Heart right ventricle (tissue), 16 donors: ENCODE results near the gene SPATA3. TPM values are rescaled to one million over a fixed set of nuclear protein-coding genes. Genes with fewer than 3 reads are reported as not detected.
A peak's percentile ranks its signal among the peaks of the same experiment; 100 is the strongest.

Source experiments
- ATAC-seq, 8 donors: fragments of 200-7000 bp; cut with Tn5 transposase; one replicate each; pipeline ENCODE4 v1.9.1; 2020; ENCODE audit warnings: mild to moderate bottlenecking in 8 of 8, moderate library complexity in 8 of 8, moderate number of reproducible peaks in 1 of 8
- DNase-seq, 2 donors: peaks; one replicate each; pipeline ENCODE4 v3.0.0-alpha.2; 2020
- H3K27ac ChIP-seq, 10 donors: fragments of 200-600 bp; sonication (generic) in 2 of 10; one replicate each; pipeline versions ENCODE4 v1.5.0 to v1.8.0; 2020 to 2022; ENCODE audit warnings: mild to moderate bottlenecking in 3 of 10
- H3K27me3 ChIP-seq, 7 donors: fragments of 200-600 bp; one replicate each; pipeline ENCODE4 v1.8.0; 2021 to 2022; ENCODE audit warnings: mild to moderate bottlenecking in 2 of 7
- H3K36me3 ChIP-seq, 9 donors: fragments of 200-600 bp; sonication (generic) in 1 of 9; one replicate each; pipeline versions ENCODE4 v1.5.0 to v1.8.0; 2020 to 2022; ENCODE audit warnings: mild to moderate bottlenecking in 2 of 9
- H3K4me1 ChIP-seq, 9 donors: fragments of 200-600 bp; sonication (generic) in 1 of 9; one replicate each; pipeline versions ENCODE4 v1.5.0 to v1.8.0; 2020 to 2022; ENCODE audit warnings: mild to moderate bottlenecking in 4 of 9
- H3K4me3 ChIP-seq, 10 donors: fragments of 200-600 bp; sonication (generic) in 2 of 10; one replicate each; pipeline versions ENCODE4 v1.5.0 to v1.8.0; 2020 to 2022; ENCODE audit warnings: mild to moderate bottlenecking in 7 of 10, moderate library complexity in 2 of 10
- H3K9me3 ChIP-seq, 11 donors: fragments of 200-600 bp in 10 of 11; sonication (generic) in 2 of 11; one replicate each; pipeline versions ENCODE4 v1.5.0 to v1.8.0; 2013 to 2022; ENCODE audit warnings: mild to moderate bottlenecking in 2 of 11, control low read depth in 1 of 11, moderate library complexity in 1 of 11
- WGBS, 2 donors: extraction: QIAGEN DNeasy Blood & Tissue Kit; methylation state at CpG; one replicate each; pipeline ENCODE4 v1.1.7; 2013; ENCODE audit warnings: inconsistent platforms in 1 of 2; 5-methylcytosine and 5-hydroxymethylcytosine counted together
- intact Hi-C, 10 donors: fragments of 100-400 bp; cut with DNase I; formaldehyde crosslinking; loops; one replicate each; pipeline versions ENCODE4 v1.11.1 to v1.14.2; 2022
- polyA plus RNA-seq, 2 donors: library from polyadenylated mRNA; stranded (reverse); fragments of 200-250 nt; gene quantifications; one replicate each; pipeline ENCODE4 v1.2.3, GENCODE V29; 2013
- total RNA-seq, 10 donors: library from RNA; stranded (reverse); fragmentation: NEBNext Ultra II Directional in 3 of 10; extraction: Animal tissue kit (Norgen Biotek cat#: 25700) in 3 of 10; gene quantifications; one replicate each; pipeline versions ENCODE4 v1.2.1 to v1.2.4, GENCODE V29; 2021 to 2023
- TF ChIP-seq, protein P1 (sequence below), 9 donors: fragments of 200-600 bp; sonication (generic) in 2 of 9; IDR thresholded peaks; one replicate each; pipeline versions ENCODE4 v1.5.0 to v1.8.0; 2021 to 2022; ENCODE audit warnings: antibody characterized with exemption in 9 of 9, mild to moderate bottlenecking in 5 of 9, moderate library complexity in 1 of 9
- donor health status: Arrhythmogenic right ventricular cardiomyopathy.
- donor health status: ischemic (EF 13 %, LVEDD 7.1; RV severe dilation, severe dysfunction).
- donor health status: healthy with polysubstance abuse.
- donor health status: DM: no; HTN: yes; CAD: no.
- donor health status: DM: no; HTN: no; CAD: no.
- donor health status: ischemic (EF 25% LVEDD 6.9; RV normal size, moderate dysfunction).
- donor health status: ischemic (EF 25% LVEDD 5.7; RV mildly dilated, moderate dysfunction).
- donor health status: healthy.
- donor health status: DM: yes; HTN: yes; CAD: no.
- donor health status: Ischemic cardiomyopathy.
- donor health status: ischemic (EF 35%, LVEDD 5.7; RV mildly dilated, moderate dysfunction).
- donor health status: nonischemic (EF 11% LVEDD 7.7; RV severe dilation, severe dysfunction).
- donor health status: DM: yes; HTN: yes; CAD: no.
- donor health status: PGD.
- donor health status: ischemic (EF 29% LVEDD 5.4; RV normal size, mild dysfunction).
- donor health status: nonischemic (EF 23%, LVEDD 6.1; RV moderate dilation, normal function).

The SPATA3 gene
- total and polyA plus RNA-seq, 12 donors = not detected

DNA sequence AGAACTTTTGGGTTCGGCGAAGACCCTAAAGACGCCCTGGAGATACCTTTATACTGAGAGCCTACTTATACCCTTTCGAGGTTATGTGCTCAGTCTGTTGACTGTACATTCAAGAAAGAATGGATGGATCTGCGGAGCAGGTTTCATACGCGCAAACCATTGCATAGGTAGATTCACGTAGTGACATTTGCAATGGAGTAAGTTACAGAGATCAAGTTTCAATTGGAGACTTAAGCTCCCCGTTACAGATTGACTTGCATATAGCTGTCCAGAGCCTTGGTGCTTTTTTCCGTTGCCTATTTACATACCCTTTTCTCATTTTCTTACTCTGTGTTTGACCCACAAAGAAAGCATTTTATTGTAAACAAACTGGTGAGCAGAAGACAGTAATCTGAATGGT is 61.7 kb downstream of the SPATA3 start:
- no peak for ATAC-seq
- TF ChIP-seq, protein P1, sequence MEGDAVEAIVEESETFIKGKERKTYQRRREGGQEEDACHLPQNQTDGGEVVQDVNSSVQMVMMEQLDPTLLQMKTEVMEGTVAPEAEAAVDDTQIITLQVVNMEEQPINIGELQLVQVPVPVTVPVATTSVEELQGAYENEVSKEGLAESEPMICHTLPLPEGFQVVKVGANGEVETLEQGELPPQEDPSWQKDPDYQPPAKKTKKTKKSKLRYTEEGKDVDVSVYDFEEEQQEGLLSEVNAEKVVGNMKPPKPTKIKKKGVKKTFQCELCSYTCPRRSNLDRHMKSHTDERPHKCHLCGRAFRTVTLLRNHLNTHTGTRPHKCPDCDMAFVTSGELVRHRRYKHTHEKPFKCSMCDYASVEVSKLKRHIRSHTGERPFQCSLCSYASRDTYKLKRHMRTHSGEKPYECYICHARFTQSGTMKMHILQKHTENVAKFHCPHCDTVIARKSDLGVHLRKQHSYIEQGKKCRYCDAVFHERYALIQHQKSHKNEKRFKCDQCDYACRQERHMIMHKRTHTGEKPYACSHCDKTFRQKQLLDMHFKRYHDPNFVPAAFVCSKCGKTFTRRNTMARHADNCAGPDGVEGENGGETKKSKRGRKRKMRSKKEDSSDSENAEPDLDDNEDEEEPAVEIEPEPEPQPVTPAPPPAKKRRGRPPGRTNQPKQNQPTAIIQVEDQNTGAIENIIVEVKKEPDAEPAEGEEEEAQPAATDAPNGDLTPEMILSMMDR (IDR thresholded peaks at IDR 0.05) = no peak
- WGBS, 2 donors = 3 to 4% methylated on average over 10 of the region's 10 CpGs
- Histone ChIP-seq H3K27me3 (no peaks in the 10 kb centered on the region), H3K9me3 (no peaks in the 10 kb centered on the region), H3K27ac (peak overlapping the region in 8 of 10 donors; percentile 88 to 98 (median 95)), H3K4me3 (peak overlapping the region; percentile 69 to 100 (median 97)), H3K4me1 (peaks cover 16 to 47% (median 30%) of the 10 kb centered on the region in 9 donors), H3K36me3 (peaks cover 0 to 20% (median 12%) of the 10 kb centered on the region in 9 donors)
- intact Hi-C loops = loop anchor here in 3 of 10 donors (10.0 kb wide), 1 partner anchor 233 kb away; no protein-coding TSS in a partner anchor
- no peak for DNase-seq

Other genes starting within 250 kb of the SPATA3 start
- gene ITM2C, start 131.2 kb upstream of the SPATA3 start, total RNA-seq = 10 to 100 TPM; 14.3 to 32.7 (median 23.8) TPM
- 10 to 100 TPM; 12.1 to 20.4 TPM for gene ITM2C, start 131.2 kb upstream of the SPATA3 start, polyA plus RNA-seq
- under 1 TPM in 1 of 10 donors, not detected in 9; 0.42 TPM for gene GPR55, start 70.9 kb upstream of the SPATA3 start, total RNA-seq
- gene GPR55, start 70.9 kb upstream of the SPATA3 start, polyA plus RNA-seq = under 1 TPM in 1 of 2 donors, not detected in 1; 0.01 TPM
- under 1 TPM in 3 of 10 donors, not detected in 7; 0.06 to 0.09 (median 0.07) TPM for gene C2orf72, start 41.4 kb downstream of the SPATA3 start, total RNA-seq
- not detected for gene C2orf72, start 41.4 kb downstream of the SPATA3 start, polyA plus RNA-seq
- gene PSMD1, start 60.7 kb downstream of the SPATA3 start, total RNA-seq = 100 to 1,000 TPM in 4 of 10 donors, 10 to 100 TPM in 6; 88.4 to 113 (median 95.1) TPM
- gene PSMD1, start 60.7 kb downstream of the SPATA3 start, polyA plus RNA-seq = 10 to 100 TPM; 39.8 to 50.7 TPM
- gene HTR2B, start 128.9 kb downstream of the SPATA3 start, total RNA-seq = 1 to 10 TPM in 4 of 10 donors, under 1 TPM in 5, not detected in 1; 0.10 to 2.7 (median 0.74) TPM
- under 1 TPM; 0.25 to 0.59 TPM for gene HTR2B, start 128.9 kb downstream of the SPATA3 start, polyA plus RNA-seq
- 1 to 10 TPM; 1.6 to 6.8 (median 2.4) TPM for gene ARMC9, start 202.5 kb downstream of the SPATA3 start, total RNA-seq
- gene ARMC9, start 202.5 kb downstream of the SPATA3 start, polyA plus RNA-seq = 1 to 10 TPM; 1.7 to 2.0 TPM